22Rv1 (cell line): ENCODE results near the gene MYO1D.

Source experiments
- H3K27ac ChIP-seq: fragments of 450-650 bp; 2 replicates; pipeline ENCODE4 v1.5.1; 2017
- CTCF ChIP-seq: fragments of 450-650 bp; IDR thresholded peaks from 2 replicates; pipeline ENCODE4 v1.5.1; 2017; ENCODE audit warnings: mild to moderate bottlenecking
- ZFX ChIP-seq: fragments of 450-650 bp; IDR thresholded peaks from 2 replicates; pipeline ENCODE4 v1.6.1; 2017; ENCODE audit warnings: antibody characterized with exemption, borderline replicate concordance

MYO1D gene

GRCh38 chr17:32802306-32802705, 74.6 kb downstream of the MYO1D start:
- TF ChIP-seq CTCF (no peak), ZFX (no peak)
- no peak overlapping the region for H3K27ac ChIP-seq

- TF ChIP-seq ZFX (no peak), CTCF (no peak)
- no peak overlapping the region for H3K27ac ChIP-seq
Measured at GRCh38 chr17:32801641-32802040, 75.3 kb downstream of the MYO1D start.

- TF ChIP-seq ZFX: no peak
- TF ChIP-seq CTCF: no peak
- H3K27ac ChIP-seq: no peak overlapping the region
Measured at GRCh38 chr17:32801193-32801592, 75.7 kb downstream of the MYO1D start.

DNA sequence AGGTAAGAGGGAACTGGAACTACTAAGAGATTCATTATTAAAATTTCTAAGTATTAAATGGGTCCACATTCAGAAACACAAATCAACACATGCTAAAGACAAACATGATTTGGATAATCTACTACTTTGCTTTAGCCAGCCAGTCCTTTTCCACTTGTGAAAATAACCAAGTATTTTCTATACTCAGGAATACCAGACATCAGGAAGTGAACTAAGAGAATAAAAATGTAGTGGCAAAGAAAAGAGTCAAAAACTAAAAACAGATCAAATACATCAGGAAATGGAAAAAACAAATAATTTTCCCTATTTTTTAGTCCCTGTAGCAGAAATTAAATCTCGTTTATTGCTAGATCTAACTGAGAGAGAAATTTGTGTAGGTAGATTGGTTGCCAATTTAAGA, 78.0 kb downstream of the MYO1D start:
- no peak overlapping the region for H3K27ac ChIP-seq
- TF ChIP-seq ZFX (no peak), CTCF (no peak)

DNA sequence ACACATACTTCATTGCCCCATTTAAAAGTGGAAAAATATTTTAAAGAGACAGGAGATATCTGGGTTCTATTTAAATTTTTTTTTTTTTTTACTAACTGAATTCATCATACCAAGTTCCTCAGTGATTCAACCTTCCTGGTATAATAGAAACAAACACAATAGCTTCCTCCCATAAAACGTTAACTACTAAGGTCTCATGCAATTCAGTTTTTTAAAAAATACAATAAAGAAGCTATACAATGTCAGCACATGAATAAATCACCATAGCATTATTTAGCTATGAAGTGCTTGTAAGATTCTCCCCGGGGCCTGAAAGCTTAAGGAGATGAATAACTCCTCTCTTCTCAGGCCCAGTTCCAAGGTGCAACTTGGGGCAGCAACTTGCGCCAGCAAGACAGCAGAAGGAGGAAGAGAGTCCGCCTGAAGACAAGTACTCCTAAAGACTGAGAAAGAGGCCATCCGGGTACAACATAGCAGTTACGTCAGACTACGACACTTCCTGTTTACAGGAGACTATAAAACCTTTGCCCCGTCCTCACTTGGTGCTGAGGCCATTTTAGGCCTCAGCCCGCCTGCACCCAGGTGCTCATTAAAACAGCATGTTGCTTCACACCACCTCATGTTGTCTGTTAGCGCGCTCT, 81.5 kb downstream of the MYO1D start:
- H3K27ac ChIP-seq: no peak overlapping the region
- no peak for TF ChIP-seq CTCF
- TF ChIP-seq ZFX: no peak

DNA sequence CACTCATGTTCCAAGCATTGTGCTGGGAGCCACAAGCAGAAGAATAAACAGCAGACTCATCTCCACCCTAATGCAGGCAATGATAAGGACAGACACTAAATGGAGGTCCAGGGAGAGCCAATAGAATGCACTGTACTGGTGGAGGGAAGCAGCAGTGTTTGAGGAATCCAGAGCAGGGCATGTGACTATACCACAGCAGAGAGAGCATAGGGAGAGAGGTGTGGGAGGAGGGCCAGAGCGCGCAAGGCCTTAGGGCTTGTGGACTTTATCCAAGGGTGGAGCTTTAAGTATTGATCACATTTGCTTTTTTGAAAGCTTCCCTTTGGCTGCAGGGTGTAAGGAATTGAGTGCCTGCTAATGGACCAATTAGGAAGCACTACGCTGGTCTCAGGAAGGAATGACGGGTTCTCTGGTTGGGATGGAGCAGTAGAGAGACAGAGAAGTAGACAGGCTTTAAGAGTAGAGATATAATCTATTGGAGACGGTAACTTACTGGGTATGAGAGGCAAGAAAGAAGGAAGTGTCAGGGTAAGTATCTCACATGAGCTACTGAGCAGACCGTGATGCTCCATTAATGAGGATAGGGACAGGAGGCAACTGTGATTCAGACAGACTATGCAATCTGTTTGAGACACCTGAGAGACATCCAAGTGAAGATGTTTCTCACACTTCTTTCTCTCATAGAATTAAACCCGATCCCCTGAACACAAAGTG, 82.2 kb downstream of the MYO1D start:
- no peak overlapping the region for H3K27ac ChIP-seq
- no peak for TF ChIP-seq ZFX
- no peak for TF ChIP-seq CTCF

DNA sequence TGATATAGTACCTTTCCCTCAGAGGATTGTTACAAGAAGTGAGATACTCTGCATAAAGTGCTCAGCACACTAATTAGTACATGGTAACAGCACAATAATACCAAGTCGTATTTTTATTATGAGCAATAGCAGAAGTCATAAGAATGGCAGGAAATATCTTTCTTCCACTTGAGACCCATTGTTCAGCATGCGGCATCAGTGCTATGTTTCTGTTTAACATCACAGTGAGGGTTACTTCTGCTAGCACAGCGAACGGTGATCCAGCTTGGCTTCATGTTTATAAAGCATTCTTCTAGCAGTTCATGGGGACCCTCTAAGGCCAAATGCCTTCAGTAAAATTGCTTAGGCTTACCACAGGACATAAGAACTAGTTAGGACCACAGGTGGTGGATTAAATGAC, 83.1 kb downstream of the MYO1D start:
- H3K27ac ChIP-seq: no peak overlapping the region
- no peak for TF ChIP-seq ZFX
- TF ChIP-seq CTCF: no peak
